Transverse colon (tissue), 4 donors: ENCODE data around the gene CCNJL.

Experiments
- CTCF ChIP-seq, 5 experiments: fragments of 200-600 bp in 3 of 5; fragments of 450-650 bp in 2 of 5; sonication (generic) in 3 of 5; IDR thresholded peaks; 1 replicate in 2 of 5; 2 replicates in 3 of 5; pipeline ENCODE4 v1.5.1; 2016 to 2017; ENCODE audit warnings: antibody characterized with exemption in 5 of 5, inconsistent platforms in 3 of 5, mild to moderate bottlenecking in 2 of 5, moderate library complexity in 1 of 5
- POLR2AphosphoS5 ChIP-seq, 3 donors: sonication (generic); formaldehyde crosslinking; IDR thresholded peaks; one replicate each; pipeline ENCODE4 v1.6.1; 2016; ENCODE audit warnings: antibody characterized with exemption in 3 of 3

GRCh38 chr5:160253441-160253840 is 58.9 kb downstream of the CCNJL start:
- no peak for TF ChIP-seq CTCF (IDR thresholded peaks at IDR 0.05)
- TF ChIP-seq POLR2AphosphoS5 (IDR thresholded peaks at IDR 0.05), result no peak
